ENCODE measurements around the gene PPP1R16B. TPM values are rescaled to one million over a fixed set of nuclear protein-coding genes. Genes with fewer than 3 reads are reported as not detected.

The PPP1R16B gene
- total and polyA plus RNA-seq, 2 experiments from 2014 or later, result 0.15 TPM; not detected in 1

- Histone ChIP-seq H3K4me3 (no peak overlapping the region), H3K27me3 (no peaks in the 10 kb centered on the region), H3K36me3 (peaks cover 11% of the 10 kb centered on the region), H3K27ac (no peak overlapping the region), H3K9me3 (ENCODE audit: low read depth) (no peaks in the 10 kb centered on the region), H3K4me1 (ENCODE audit: low read depth) (peaks cover 12% of the 10 kb centered on the region)
- no peak for DNase-seq (ENCODE audit: low read depth in 1 of 2, low spot score in 1 of 2)
- TF ChIP-seq, protein P1, sequence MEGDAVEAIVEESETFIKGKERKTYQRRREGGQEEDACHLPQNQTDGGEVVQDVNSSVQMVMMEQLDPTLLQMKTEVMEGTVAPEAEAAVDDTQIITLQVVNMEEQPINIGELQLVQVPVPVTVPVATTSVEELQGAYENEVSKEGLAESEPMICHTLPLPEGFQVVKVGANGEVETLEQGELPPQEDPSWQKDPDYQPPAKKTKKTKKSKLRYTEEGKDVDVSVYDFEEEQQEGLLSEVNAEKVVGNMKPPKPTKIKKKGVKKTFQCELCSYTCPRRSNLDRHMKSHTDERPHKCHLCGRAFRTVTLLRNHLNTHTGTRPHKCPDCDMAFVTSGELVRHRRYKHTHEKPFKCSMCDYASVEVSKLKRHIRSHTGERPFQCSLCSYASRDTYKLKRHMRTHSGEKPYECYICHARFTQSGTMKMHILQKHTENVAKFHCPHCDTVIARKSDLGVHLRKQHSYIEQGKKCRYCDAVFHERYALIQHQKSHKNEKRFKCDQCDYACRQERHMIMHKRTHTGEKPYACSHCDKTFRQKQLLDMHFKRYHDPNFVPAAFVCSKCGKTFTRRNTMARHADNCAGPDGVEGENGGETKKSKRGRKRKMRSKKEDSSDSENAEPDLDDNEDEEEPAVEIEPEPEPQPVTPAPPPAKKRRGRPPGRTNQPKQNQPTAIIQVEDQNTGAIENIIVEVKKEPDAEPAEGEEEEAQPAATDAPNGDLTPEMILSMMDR (IDR thresholded peaks at IDR 0.05; ENCODE audit: low read depth, low read length), result no peak
Measured at GRCh38 chr20:38763616-38764015, 41.9 kb upstream of the PPP1R16B start.

DNA sequence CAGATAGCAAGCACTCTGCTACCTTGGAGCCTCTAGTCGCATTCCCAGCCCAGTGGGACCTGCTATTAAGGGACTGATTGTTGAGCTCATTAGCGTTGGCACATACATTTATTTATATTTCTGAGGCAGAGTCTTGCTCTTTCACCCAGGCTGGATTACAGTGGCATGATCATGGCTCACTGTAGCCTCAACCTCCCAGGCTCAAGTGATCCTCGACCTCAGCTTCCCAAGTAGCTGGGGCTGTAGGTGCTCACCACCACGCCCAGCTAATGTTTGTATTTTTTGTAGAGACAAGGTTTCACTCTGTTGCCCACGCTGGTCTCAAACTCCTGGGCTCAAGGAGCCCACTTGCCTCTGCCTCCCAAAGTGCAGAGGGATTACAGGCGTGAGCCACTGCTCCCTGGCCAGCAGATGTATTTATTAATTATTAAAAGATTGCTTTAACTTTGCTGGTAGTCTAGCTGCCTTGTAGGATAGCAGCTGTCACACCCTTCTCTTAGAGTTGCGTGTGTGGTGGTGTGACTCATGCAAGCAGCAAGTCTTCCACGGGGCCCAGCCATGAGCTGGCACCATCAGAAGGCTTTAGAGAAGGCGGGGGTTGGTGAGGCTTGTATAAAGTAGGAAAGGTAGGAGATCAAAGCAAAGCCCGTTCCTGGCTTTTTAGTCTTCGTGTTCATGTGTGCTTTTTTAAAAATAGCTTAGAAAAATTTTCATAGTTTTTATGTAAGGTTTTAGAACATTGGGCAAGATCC is 40.8 kb upstream of the PPP1R16B start:
- Histone ChIP-seq H3K27me3 (no peaks in the 10 kb centered on the region), H3K4me1 (ENCODE audit: low read depth) (peaks cover 12% of the 10 kb centered on the region), H3K27ac (no peak overlapping the region), H3K36me3 (peaks cover 11% of the 10 kb centered on the region), H3K4me3 (no peak overlapping the region), H3K9me3 (ENCODE audit: low read depth) (no peaks in the 10 kb centered on the region)
- TF ChIP-seq, protein P1 (IDR thresholded peaks at IDR 0.05; ENCODE audit: low read depth, low read length), result no peak
- peak in 1 of 2 donors; percentile 82 for DNase-seq (ENCODE audit: low read depth in 1 of 2, low spot score in 1 of 2)

DNA sequence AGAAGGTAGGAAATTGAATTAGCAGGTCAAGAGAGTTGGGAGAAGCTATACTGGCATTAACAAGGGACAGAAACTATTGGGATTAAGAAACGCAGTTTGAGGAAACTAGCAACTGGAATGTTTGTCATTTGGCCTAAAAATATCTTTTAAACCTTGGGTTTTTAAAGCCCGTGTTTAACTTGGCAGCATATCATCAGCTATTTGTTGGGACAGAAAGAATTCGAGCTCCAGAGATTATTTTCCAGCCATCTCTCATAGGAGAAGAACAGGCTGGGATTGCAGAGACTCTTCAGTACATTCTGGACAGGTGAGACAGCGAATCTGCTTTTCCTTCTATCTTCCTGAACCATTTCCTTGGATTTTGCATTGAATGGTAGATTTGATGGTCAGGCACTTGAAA is 39.4 kb upstream of the PPP1R16B start:
- Histone ChIP-seq H3K27ac (no peak overlapping the region), H3K9me3 (ENCODE audit: low read depth) (no peaks in the 10 kb centered on the region), H3K36me3 (peaks cover 7% of the 10 kb centered on the region), H3K4me1 (ENCODE audit: low read depth) (peaks cover 25% of the 10 kb centered on the region), H3K27me3 (no peaks in the 10 kb centered on the region), H3K4me3 (no peak overlapping the region)
- no peak for DNase-seq (ENCODE audit: low read depth in 1 of 2, low spot score in 1 of 2)
- TF ChIP-seq, protein P1 (IDR thresholded peaks at IDR 0.05; ENCODE audit: low read depth, low read length), result no peak

- no peaks in the 10 kb centered on the region for H3K27me3 ChIP-seq
- DNase-seq (ENCODE audit: low read depth in 1 of 2, low spot score in 1 of 2), result no peak
- no peak overlapping the region for H3K4me3 ChIP-seq
- peaks cover 28% of the 10 kb centered on the region for H3K4me1 ChIP-seq (ENCODE audit: low read depth)
- H3K27ac ChIP-seq, result no peak overlapping the region
- H3K36me3 ChIP-seq, result peaks cover 9% of the 10 kb centered on the region
- TF ChIP-seq, protein P1 (IDR thresholded peaks at IDR 0.05; ENCODE audit: low read depth, low read length), result no peak
- no peaks in the 10 kb centered on the region for H3K9me3 ChIP-seq (ENCODE audit: low read depth)
Measured at GRCh38 chr20:38769376-38770295, 35.9 kb upstream of the PPP1R16B start.

GRCh38 chr20:38770546-38770945 is 35.0 kb upstream of the PPP1R16B start:
- TF ChIP-seq, protein P1 (IDR thresholded peaks at IDR 0.05; ENCODE audit: low read depth, low read length), result no peak
- no peak overlapping the region for H3K4me3 ChIP-seq
- no peaks in the 10 kb centered on the region for H3K9me3 ChIP-seq (ENCODE audit: low read depth)
- no peak for DNase-seq (ENCODE audit: low read depth in 1 of 2, low spot score in 1 of 2)
- H3K4me1 ChIP-seq (ENCODE audit: low read depth), result peaks cover 28% of the 10 kb centered on the region
- no peaks in the 10 kb centered on the region for H3K27me3 ChIP-seq
- H3K27ac ChIP-seq, result peak overlapping the region; percentile 73
- peaks cover 7% of the 10 kb centered on the region for H3K36me3 ChIP-seq

All from cardiac muscle cell (in vitro differentiated cells and primary cell).